Measurements from ENCODE around the gene PITPNM3. TPM values are rescaled to one million over a fixed set of nuclear protein-coding genes. Genes with fewer than 3 reads are reported as not detected.

The PITPNM3 gene
- total RNA-seq, 1 donor from 2014 or later = 2.2 TPM

DNA sequence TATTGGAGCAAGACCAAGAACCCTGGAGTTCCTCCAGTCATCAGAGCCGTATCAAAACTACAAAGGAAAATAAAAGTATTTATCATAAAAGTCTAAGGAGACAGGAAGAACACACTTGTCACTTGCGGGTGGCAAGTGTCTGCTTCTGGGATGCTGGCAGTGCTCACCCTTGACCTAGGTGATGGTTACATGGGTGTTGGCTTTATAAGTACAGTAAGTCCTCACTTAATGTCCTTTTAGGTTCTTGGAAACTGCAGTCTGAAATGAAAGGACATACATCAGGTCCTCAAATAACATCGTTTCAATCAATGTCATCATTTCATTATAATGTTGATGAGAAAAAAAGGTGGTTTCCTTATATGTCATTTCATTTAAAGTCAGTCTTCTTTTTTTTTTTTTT lies 118.4 kb downstream of the PITPNM3 start:
- Histone ChIP-seq H3K36me3 (ENCODE audit: control insufficient read depth, insufficient read depth, low read length) (no peaks in the 10 kb centered on the region), H3K4me3 (ENCODE audit: low read depth, low read length) (no peak overlapping the region), H3K27me3 (ENCODE audit: control insufficient read depth, insufficient read depth, low read length) (peaks cover 8% of the 10 kb centered on the region)
- TF ChIP-seq CTCF (IDR thresholded peaks at IDR 0.05; ENCODE audit: insufficient read depth, low read length, poor library complexity, severe bottlenecking) = no peak
- no peak for DNase-seq (ENCODE audit: low read depth)

DNA sequence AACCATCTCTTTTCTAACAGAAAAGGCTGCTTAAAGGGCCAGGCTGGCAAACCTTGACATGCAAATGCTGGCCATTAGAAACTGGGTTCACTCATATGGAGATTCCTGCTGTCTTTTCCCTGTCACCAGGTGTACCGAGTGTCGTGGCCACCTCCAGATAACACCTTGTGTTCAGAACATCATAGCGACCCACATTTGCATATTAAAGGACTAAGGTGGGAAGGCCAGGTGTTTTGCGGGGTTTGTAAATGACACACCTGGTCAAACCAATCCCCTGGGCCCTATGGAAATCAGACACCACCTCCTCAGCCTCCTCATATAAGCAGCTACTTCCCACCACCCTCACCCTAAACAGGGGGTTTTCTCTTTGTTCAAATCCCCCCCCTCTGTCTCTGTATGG lies 118.9 kb downstream of the PITPNM3 start:
- DNase-seq (ENCODE audit: low read depth) = no peak
- Histone ChIP-seq H3K4me3 (ENCODE audit: low read depth, low read length) (no peak overlapping the region), H3K36me3 (ENCODE audit: control insufficient read depth, insufficient read depth, low read length) (no peaks in the 10 kb centered on the region), H3K27me3 (ENCODE audit: control insufficient read depth, insufficient read depth, low read length) (peaks cover 8% of the 10 kb centered on the region)
- no peak for TF ChIP-seq CTCF (IDR thresholded peaks at IDR 0.05; ENCODE audit: insufficient read depth, low read length, poor library complexity, severe bottlenecking)

DNA sequence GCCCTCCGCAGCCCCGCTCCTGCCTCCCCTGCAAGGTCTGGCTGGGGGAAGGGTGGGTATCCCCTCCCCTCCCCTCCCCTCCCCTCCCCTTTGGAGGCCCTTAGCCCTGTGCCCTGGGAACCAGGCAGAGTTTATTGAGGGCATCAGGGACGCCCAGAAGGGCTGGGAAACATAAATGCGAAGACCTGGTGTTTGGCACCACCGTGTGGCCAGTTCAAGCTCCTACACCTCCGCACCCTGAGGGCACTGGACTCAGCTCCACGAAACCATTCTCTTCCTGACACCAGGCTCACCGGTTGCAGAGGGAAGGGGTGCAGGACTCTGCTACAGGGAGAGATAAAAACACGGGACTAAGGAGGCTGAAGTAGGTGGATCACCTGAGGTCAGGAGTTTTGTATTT lies 120.4 kb downstream of the PITPNM3 start:
- Histone ChIP-seq H3K4me3 (ENCODE audit: low read depth, low read length) (no peak overlapping the region), H3K27me3 (ENCODE audit: control insufficient read depth, insufficient read depth, low read length) (peaks cover 8% of the 10 kb centered on the region), H3K36me3 (ENCODE audit: control insufficient read depth, insufficient read depth, low read length) (no peaks in the 10 kb centered on the region)
- peak; percentile 81 for TF ChIP-seq CTCF (IDR thresholded peaks at IDR 0.05; ENCODE audit: insufficient read depth, low read length, poor library complexity, severe bottlenecking)
- DNase-seq (ENCODE audit: low read depth) = no peak

- Histone ChIP-seq H3K36me3 (ENCODE audit: control insufficient read depth, insufficient read depth, low read length) (no peaks in the 10 kb centered on the region), H3K27me3 (ENCODE audit: control insufficient read depth, insufficient read depth, low read length) (peaks cover 8% of the 10 kb centered on the region), H3K4me3 (ENCODE audit: low read depth, low read length) (no peak within 1 kb of the TSS)
- DNase-seq (ENCODE audit: low read depth) = no peak
- TF ChIP-seq CTCF (IDR thresholded peaks at IDR 0.05; ENCODE audit: insufficient read depth, low read length, poor library complexity, severe bottlenecking) = no peak
Observed at GRCh38 chr17:6435051-6435450, 121.3 kb downstream of the PITPNM3 start, which contains the start of gene AIPL1. AIPL1 (minus strand) TSS chr17:6435121; CDS start chr17:6435104, 17 bp downstream.

DNA sequence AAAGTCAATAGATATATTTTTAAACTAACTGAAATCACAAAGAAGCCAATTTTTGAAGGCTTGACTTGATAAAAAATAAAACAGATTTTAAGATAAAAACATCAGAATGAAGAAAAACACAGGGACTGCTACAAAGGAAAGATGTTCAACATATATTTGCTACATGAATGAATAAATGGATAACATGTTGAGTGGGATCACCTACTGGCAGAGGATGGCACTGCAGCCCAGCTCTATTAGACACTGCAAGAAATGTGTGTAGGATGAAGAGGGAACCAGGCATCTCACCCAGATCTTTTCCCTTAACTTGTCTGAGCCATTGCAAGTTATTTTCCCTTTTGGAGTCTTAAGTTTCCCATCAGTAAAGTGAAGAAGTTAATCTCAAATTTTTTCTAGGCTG lies 125.6 kb downstream of the PITPNM3 start:
- TF ChIP-seq CTCF (IDR thresholded peaks at IDR 0.05; ENCODE audit: insufficient read depth, low read length, poor library complexity, severe bottlenecking) = peak; percentile 34
- H3K27me3 ChIP-seq (ENCODE audit: control insufficient read depth, insufficient read depth, low read length) = no peaks in the 10 kb centered on the region
- H3K4me3 ChIP-seq (ENCODE audit: low read depth, low read length) = no peak overlapping the region
- H3K36me3 ChIP-seq (ENCODE audit: control insufficient read depth, insufficient read depth, low read length) = no peaks in the 10 kb centered on the region
- DNase-seq (ENCODE audit: low read depth) = no peak

DNA sequence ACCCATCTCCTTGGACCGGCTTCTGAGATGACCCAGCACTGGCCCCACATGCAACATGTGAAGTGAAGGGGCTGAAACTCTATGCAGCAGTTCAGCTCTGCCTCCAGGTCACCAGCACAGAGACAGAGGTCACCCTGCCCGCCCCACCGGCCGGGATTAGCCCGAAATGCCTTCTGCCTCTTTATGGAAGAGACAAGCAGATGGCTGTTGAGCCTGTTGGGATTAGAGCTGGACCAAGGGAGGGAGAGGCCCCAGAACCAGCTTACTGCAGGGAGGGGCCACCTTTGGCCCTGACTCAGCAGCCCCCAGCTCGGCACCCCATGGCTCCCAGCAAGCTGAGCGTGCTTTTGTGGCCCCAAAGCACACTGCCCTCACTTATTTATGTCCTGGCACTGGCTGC lies 127.1 kb downstream of the PITPNM3 start:
- no peaks in the 10 kb centered on the region for H3K36me3 ChIP-seq (ENCODE audit: control insufficient read depth, insufficient read depth, low read length)
- TF ChIP-seq CTCF (IDR thresholded peaks at IDR 0.05; ENCODE audit: insufficient read depth, low read length, poor library complexity, severe bottlenecking) = no peak
- no peak overlapping the region for H3K4me3 ChIP-seq (ENCODE audit: low read depth, low read length)
- no peak for DNase-seq (ENCODE audit: low read depth)
- no peaks in the 10 kb centered on the region for H3K27me3 ChIP-seq (ENCODE audit: control insufficient read depth, insufficient read depth, low read length)
